Measurements from ENCODE around the gene ZNF219. TPM values are rescaled to one million over a fixed set of nuclear protein-coding genes. Genes with fewer than 3 reads are reported as not detected.

ZNF219 gene
- total RNA-seq, 1 donor from 2014 or later, result 103 TPM

GRCh38 chr14:21106498-21107282 lies 8.2 kb upstream of the ZNF219 start:
- Mint-ChIP-seq H3K9me3 (ENCODE audit: unreplicated experiment) (peaks cover 5% of the 10 kb centered on the region), H3K27me3 (ENCODE audit: unreplicated experiment) (peaks cover 2% of the 10 kb centered on the region), H3K4me3 (ENCODE audit: unreplicated experiment) (peak overlapping the region; percentile 72), H3K27ac (ENCODE audit: unreplicated experiment) (peak overlapping the region; percentile 95), H3K4me1 (ENCODE audit: low read depth, unreplicated experiment) (peaks cover 29% of the 10 kb centered on the region), H3K36me3 (ENCODE audit: unreplicated experiment) (no peaks in the 10 kb centered on the region)
- DNase-seq, result peak; percentile 87
- peak; percentile 79 for TF ChIP-seq CTCF (IDR thresholded peaks at IDR 0.05; ENCODE audit: partially characterized antibody, unreplicated experiment)

GRCh38 chr14:21106176-21106497 lies 7.7 kb upstream of the ZNF219 start:
- Mint-ChIP-seq H3K4me3 (ENCODE audit: unreplicated experiment) (peak overlapping the region; percentile 72), H3K27ac (ENCODE audit: unreplicated experiment) (peak overlapping the region; percentile 95)

GRCh38 chr14:21105095-21105494 lies 6.6 kb upstream of the ZNF219 start:
- no peak for DNase-seq
- Mint-ChIP-seq H3K36me3 (ENCODE audit: unreplicated experiment) (no peaks in the 10 kb centered on the region), H3K27ac (ENCODE audit: unreplicated experiment) (peak overlapping the region; percentile 89), H3K4me1 (ENCODE audit: low read depth, unreplicated experiment) (peaks cover 32% of the 10 kb centered on the region), H3K4me3 (ENCODE audit: unreplicated experiment) (peak overlapping the region; percentile 98), H3K27me3 (ENCODE audit: unreplicated experiment) (peaks cover 2% of the 10 kb centered on the region), H3K9me3 (ENCODE audit: unreplicated experiment) (peaks cover 5% of the 10 kb centered on the region)
- no peak for TF ChIP-seq CTCF (IDR thresholded peaks at IDR 0.05; ENCODE audit: partially characterized antibody, unreplicated experiment)

More at GRCh38 chr14:21106176-21106497, 7.7 kb upstream of the ZNF219 start:
- Mint-ChIP-seq H3K4me1 (ENCODE audit: low read depth, unreplicated experiment) (peaks cover 30% of the 10 kb centered on the region), H3K27me3 (ENCODE audit: unreplicated experiment) (peaks cover 2% of the 10 kb centered on the region), H3K36me3 (ENCODE audit: unreplicated experiment) (no peaks in the 10 kb centered on the region), H3K9me3 (ENCODE audit: unreplicated experiment) (peaks cover 5% of the 10 kb centered on the region)
- DNase-seq, result no peak
- no peak for TF ChIP-seq CTCF (IDR thresholded peaks at IDR 0.05; ENCODE audit: partially characterized antibody, unreplicated experiment)

- Mint-ChIP-seq H3K9me3 (ENCODE audit: unreplicated experiment) (peaks cover 5% of the 10 kb centered on the region), H3K27ac (ENCODE audit: unreplicated experiment) (peak overlapping the region; percentile 89), H3K4me3 (ENCODE audit: unreplicated experiment) (peak overlapping the region; percentile 98), H3K36me3 (ENCODE audit: unreplicated experiment) (no peaks in the 10 kb centered on the region), H3K4me1 (ENCODE audit: low read depth, unreplicated experiment) (peaks cover 35% of the 10 kb centered on the region), H3K27me3 (ENCODE audit: unreplicated experiment) (peaks cover 2% of the 10 kb centered on the region)
- peak; percentile 27 for TF ChIP-seq CTCF (IDR thresholded peaks at IDR 0.05; ENCODE audit: partially characterized antibody, unreplicated experiment)
- peak; percentile 82 for DNase-seq
Measured at GRCh38 chr14:21104448-21105060, 6.1 kb upstream of the ZNF219 start.

All from glutamatergic neuron (in vitro differentiated cells).